ENCODE results near the gene SPOPL.

DNA sequence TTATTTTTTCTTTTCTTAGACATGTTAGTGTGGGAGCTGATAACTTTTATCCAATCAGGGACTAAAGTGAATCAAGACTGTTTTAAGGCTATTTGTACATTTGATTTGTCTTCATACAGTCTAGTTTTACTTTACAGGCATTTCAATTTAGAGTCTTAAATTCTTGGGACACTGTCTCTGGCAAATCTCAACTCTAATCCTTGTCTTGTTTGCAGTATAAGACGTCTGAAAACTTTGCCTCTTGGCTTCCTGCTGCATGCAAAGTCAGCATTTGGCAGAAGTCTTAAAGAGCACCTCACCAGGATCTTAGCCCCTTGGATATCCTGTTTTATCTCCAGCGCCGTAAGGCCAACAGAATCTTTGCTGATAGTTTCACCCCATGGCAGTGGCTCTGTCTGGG lies 30.3 kb downstream of the SPOPL start:
- TF ChIP-seq TAF1 (IDR thresholded peaks at IDR 0.05; ENCODE audit: low read depth) (no peak), CEBPB (IDR thresholded peaks at IDR 0.05) (no peak), RAD21 (IDR thresholded peaks at IDR 0.05; ENCODE audit: low read depth) (no peak), ZBTB7A (IDR thresholded peaks at IDR 0.05; ENCODE audit: low read depth) (no peak)
- TF ChIP-seq, protein P1, sequence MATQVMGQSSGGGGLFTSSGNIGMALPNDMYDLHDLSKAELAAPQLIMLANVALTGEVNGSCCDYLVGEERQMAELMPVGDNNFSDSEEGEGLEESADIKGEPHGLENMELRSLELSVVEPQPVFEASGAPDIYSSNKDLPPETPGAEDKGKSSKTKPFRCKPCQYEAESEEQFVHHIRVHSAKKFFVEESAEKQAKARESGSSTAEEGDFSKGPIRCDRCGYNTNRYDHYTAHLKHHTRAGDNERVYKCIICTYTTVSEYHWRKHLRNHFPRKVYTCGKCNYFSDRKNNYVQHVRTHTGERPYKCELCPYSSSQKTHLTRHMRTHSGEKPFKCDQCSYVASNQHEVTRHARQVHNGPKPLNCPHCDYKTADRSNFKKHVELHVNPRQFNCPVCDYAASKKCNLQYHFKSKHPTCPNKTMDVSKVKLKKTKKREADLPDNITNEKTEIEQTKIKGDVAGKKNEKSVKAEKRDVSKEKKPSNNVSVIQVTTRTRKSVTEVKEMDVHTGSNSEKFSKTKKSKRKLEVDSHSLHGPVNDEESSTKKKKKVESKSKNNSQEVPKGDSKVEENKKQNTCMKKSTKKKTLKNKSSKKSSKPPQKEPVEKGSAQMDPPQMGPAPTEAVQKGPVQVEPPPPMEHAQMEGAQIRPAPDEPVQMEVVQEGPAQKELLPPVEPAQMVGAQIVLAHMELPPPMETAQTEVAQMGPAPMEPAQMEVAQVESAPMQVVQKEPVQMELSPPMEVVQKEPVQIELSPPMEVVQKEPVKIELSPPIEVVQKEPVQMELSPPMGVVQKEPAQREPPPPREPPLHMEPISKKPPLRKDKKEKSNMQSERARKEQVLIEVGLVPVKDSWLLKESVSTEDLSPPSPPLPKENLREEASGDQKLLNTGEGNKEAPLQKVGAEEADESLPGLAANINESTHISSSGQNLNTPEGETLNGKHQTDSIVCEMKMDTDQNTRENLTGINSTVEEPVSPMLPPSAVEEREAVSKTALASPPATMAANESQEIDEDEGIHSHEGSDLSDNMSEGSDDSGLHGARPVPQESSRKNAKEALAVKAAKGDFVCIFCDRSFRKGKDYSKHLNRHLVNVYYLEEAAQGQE (IDR thresholded peaks at IDR 0.05; ENCODE audit: low read depth): no peak
